Gastrocnemius medialis (tissue), 4 donors: Measurements from ENCODE around the gene CMPK1. TPM values are rescaled to one million over a fixed set of nuclear protein-coding genes. Genes with fewer than 3 reads are reported as not detected.

ENCODE experiments used
- ATAC-seq, 2 donors: fragments of 150-250 bp; one replicate each; pipeline ENCODE4 v1.9.1; 2016
- DNase-seq, 2 donors: peaks; one replicate each; pipeline ENCODE4 v3.0.0-alpha.2; 2019
- H3K27ac ChIP-seq, 4 donors: fragments of 200-600 bp; sonication (generic); 1 replicate in 1 of 4; 2 replicates in 3 of 4; pipeline ENCODE4 v1.5.1; 2016 to 2018; ENCODE audit warnings: mild to moderate bottlenecking in 2 of 4, moderate library complexity in 1 of 4
- H3K27me3 ChIP-seq, 3 donors: fragments of 200-600 bp; sonication (generic) in 2 of 3; 1 replicate in 1 of 3; 2 replicates in 2 of 3; pipeline versions ENCODE4 v1.5.1 to v1.6.0; 2016 to 2019; ENCODE audit warnings: mild to moderate bottlenecking in 1 of 3, moderate library complexity in 1 of 3
- H3K36me3 ChIP-seq, 2 donors: fragments of 200-600 bp; sonication (generic) in 1 of 2; one replicate each; pipeline ENCODE4 v1.5.1; 2017 to 2018
- H3K4me1 ChIP-seq, 2 donors: fragments of 200-600 bp; sonication (generic) in 1 of 2; one replicate each; pipeline ENCODE4 v1.5.1; 2016 to 2017; ENCODE audit warnings: mild to moderate bottlenecking in 2 of 2
- H3K4me3 ChIP-seq, 4 donors: fragments of 200-600 bp; sonication (generic) in 3 of 4; 1 replicate in 1 of 4; 2 replicates in 3 of 4; pipeline ENCODE4 v1.5.1; 2016 to 2019; ENCODE audit warnings: mild to moderate bottlenecking in 2 of 4
- H3K9me3 ChIP-seq, 3 donors: fragments of 200-600 bp; sonication (generic) in 2 of 3; 1 replicate in 1 of 3; 2 replicates in 2 of 3; pipeline ENCODE4 v1.5.1; 2016 to 2019
- CTCF ChIP-seq, 5 experiments: fragments of 450-650 bp in 3 of 5; fragments of 200-600 bp in 2 of 5; sonication (generic) in 2 of 5; IDR thresholded peaks in 4 of 5; conservative IDR thresholded peaks in 1 of 5; 1 replicate in 4 of 5; 2 replicates in 1 of 5; pipeline ENCODE4 v1.5.1; 2016 to 2019; ENCODE audit warnings: antibody characterized with exemption in 5 of 5, mild to moderate bottlenecking in 3 of 5, moderate library complexity in 3 of 5
- POLR2A ChIP-seq, 2 donors: fragments of 450-650 bp; IDR thresholded peaks; one replicate each; pipeline ENCODE4 v1.6.1; 2017; ENCODE audit warnings: antibody characterized with exemption in 2 of 2, mild to moderate bottlenecking in 2 of 2, moderate library complexity in 2 of 2
- in situ Hi-C, 4 donors: fragments of 200-750 bp; cut with MboI; loops; one replicate each; pipeline versions ENCODE4 v1.15.0 to v1.8.0; 2017; ENCODE audit warnings: low sequenced_read_pairs in 4 of 4
- intact Hi-C: fragments of 100-400 bp; cut with DNase I; formaldehyde crosslinking; loops from one replicate; pipeline ENCODE4 v1.15.1; 2023; ENCODE audit warnings: low total_unique reads
- total RNA-seq, 4 donors: library from RNA; depleted of rRNA; stranded (reverse); fragments of >200 nt; gene quantifications; one replicate each; pipeline versions ENCODE4 v1.1.0 to v1.2.3, GENCODE V29; 2016

The CMPK1 gene
- total RNA-seq, 4 donors from 2014 or later, result 70.7 to 98.7 (median 88.3) TPM

- Histone ChIP-seq H3K9me3 (no peaks in the 10 kb centered on the region), H3K4me3 (no peak overlapping the region), H3K36me3 (no peaks in the 10 kb centered on the region), H3K27ac (no peak overlapping the region), H3K4me1 (no peaks in the 10 kb centered on the region), H3K27me3 (peaks cover 0 to 15% (median 4%) of the 10 kb centered on the region in 3 donors)
- intact Hi-C loops (no loop called here), in situ Hi-C loops (loop anchor here in 1 of 4 donors (25.0 kb wide), 1 partner anchor 223 kb away; the partner anchor contains the start of gene PDZK1IP1)
- TF ChIP-seq CTCF (IDR thresholded peaks at IDR 0.05 in 4 of 5, conservative IDR thresholded peaks at IDR 0.05 in 1 of 5) (no peak), POLR2A (IDR thresholded peaks at IDR 0.05) (no peak)
- ATAC-seq (no peak), DNase-seq (no peak)
Observed at GRCh38 chr1:47410068-47410455, 76.5 kb downstream of the CMPK1 start.

GRCh38 chr1:47411436-47411835 is 77.8 kb downstream of the CMPK1 start:
- Histone ChIP-seq H3K4me1 (no peaks in the 10 kb centered on the region), H3K27me3 (peaks cover 9 to 25% (median 14%) of the 10 kb centered on the region in 3 donors), H3K4me3 (no peak overlapping the region), H3K36me3 (no peaks in the 10 kb centered on the region), H3K9me3 (no peaks in the 10 kb centered on the region), H3K27ac (no peak overlapping the region)
- ATAC-seq, result no peak
- intact Hi-C loops (no loop called here), in situ Hi-C loops (loop anchor here in 1 of 4 donors (25.0 kb wide), 1 partner anchor 224 kb away; the partner anchor contains the start of gene PDZK1IP1)
- no peak for DNase-seq
- TF ChIP-seq CTCF (IDR thresholded peaks at IDR 0.05 in 4 of 5, conservative IDR thresholded peaks at IDR 0.05 in 1 of 5) (no peak), POLR2A (IDR thresholded peaks at IDR 0.05) (no peak)

- in situ Hi-C loops, result loop anchor here in 1 of 4 donors (25.0 kb wide), 1 partner anchor 225 kb away; the partner anchor contains the start of gene PDZK1IP1
- intact Hi-C loops, result no loop called here
- Histone ChIP-seq H3K27ac (no peak overlapping the region), H3K4me3 (no peak overlapping the region), H3K27me3 (peaks cover 12 to 30% (median 20%) of the 10 kb centered on the region in 3 donors), H3K4me1 (no peaks in the 10 kb centered on the region), H3K9me3 (no peaks in the 10 kb centered on the region), H3K36me3 (no peaks in the 10 kb centered on the region)
- TF ChIP-seq POLR2A (IDR thresholded peaks at IDR 0.05), result no peak
- no peak for TF ChIP-seq CTCF (IDR thresholded peaks at IDR 0.05 in 4 of 5, conservative IDR thresholded peaks at IDR 0.05 in 1 of 5)
- DNase-seq, result no peak
- ATAC-seq, result no peak
Observed at GRCh38 chr1:47412437-47412836, 78.8 kb downstream of the CMPK1 start.

GRCh38 chr1:47415728-47416318 is 82.2 kb downstream of the CMPK1 start, which contains the start of gene FOXE3:
Gene FOXE3, plus strand, starts transcription at chr1:47416285. Its CDS starts 31 bp downstream, at chr1:47416316.
- in situ Hi-C loops, result loop anchor here in 1 of 4 donors (25.0 kb wide), 1 partner anchor 229 kb away; the partner anchor contains the start of gene PDZK1IP1
- Histone ChIP-seq H3K36me3 (no peaks in the 10 kb centered on the region), H3K27ac (no peak within 1 kb of the TSS), H3K4me3 (no peak within 1 kb of the TSS), H3K4me1 (no peaks in the 10 kb centered on the region), H3K9me3 (no peaks in the 10 kb centered on the region), H3K27me3 (peaks cover 33 to 54% (median 35%) of the 10 kb centered on the region in 3 donors)
- TF ChIP-seq POLR2A (IDR thresholded peaks at IDR 0.05), result no peak
- TF ChIP-seq CTCF (IDR thresholded peaks at IDR 0.05 in 4 of 5, conservative IDR thresholded peaks at IDR 0.05 in 1 of 5), result no peak
- ATAC-seq (no peak), DNase-seq (no peak)
- intact Hi-C loops, result no loop called here
